D721Med (cell line): ENCODE data around the gene RBM22.

Experiments
- DNase-seq: peaks from one replicate; pipeline ENCODE4 v3.0.0; 2011; ENCODE audit warnings: low spot score; ENCODE audit not compliant: insufficient read length
- FAIRE-seq: peaks from 2 replicates; lab custom pipeline; 2011; peaks lifted over from hg19 to GRCh38; lab: Jason Lieb, UNC
- CTCF ChIP-seq: IDR thresholded peaks from 2 replicates; pipeline ENCODE4 v1.5.1; 2012; ENCODE audit warnings: mild to moderate bottlenecking, control low read depth; ENCODE audit not compliant: insufficient read depth; ENCODE audit errors: missing control alignments

RBM22 gene

GRCh38 chr5:150672237-150672883 is 28.5 kb downstream of the RBM22 start:
- no peak for FAIRE-seq
- no peak for DNase-seq
- no peak for TF ChIP-seq CTCF

GRCh38 chr5:150671509-150672236 is 29.2 kb downstream of the RBM22 start:
- no peak for TF ChIP-seq CTCF
- no peak for FAIRE-seq
- DNase-seq: no peak

GRCh38 chr5:150670948-150671310 is 29.9 kb downstream of the RBM22 start:
- no peak for TF ChIP-seq CTCF
- DNase-seq: no peak
- FAIRE-seq: no peak

GRCh38 chr5:150670275-150670947 is 30.5 kb downstream of the RBM22 start:
- FAIRE-seq (no peak), DNase-seq (no peak)
- no peak for TF ChIP-seq CTCF

- DNase-seq: no peak
- FAIRE-seq: no peak
- no peak for TF ChIP-seq CTCF
Observed at GRCh38 chr5:150665044-150665443, 35.8 kb downstream of the RBM22 start.

GRCh38 chr5:150663936-150664335 is 36.9 kb downstream of the RBM22 start:
- TF ChIP-seq CTCF: no peak
- FAIRE-seq (no peak), DNase-seq (no peak)
